Naive thymus-derived CD8-positive, alpha-beta T cell (primary cell): ENCODE results near the gene MAEA. TPM values are rescaled to one million over a fixed set of nuclear protein-coding genes. Genes with fewer than 3 reads are reported as not detected.
"Not testable (repeated sequence)": the region's sequence is repeated elsewhere in the genome, so short reads cannot be mapped to it uniquely, and the experiment has no call there.

Experiments used
- ATAC-seq, 2 donors: fragments of 150-1000 bp; cut with Tn5 transposase in 1 of 2; sonication (Bioruptor Pico), chemical (Tn5 transposase) in 1 of 2; 1 replicate in 1 of 2; 2 replicates in 1 of 2; pipeline ENCODE4 v1.10.0; 2021; ENCODE audit warnings: mild to moderate bottlenecking in 2 of 2, moderate library complexity in 2 of 2
- POLR2A ChIA-PET: fragments of 350-600 bp; sonication (Branson Sonifier 250); formaldehyde crosslinking; loops from one replicate; lab custom pipeline; 2021; ENCODE audit warnings: antibody characterized with exemption; lab: Charles Lee
- DNase-seq, 10 donors: peaks; one replicate each; pipeline versions ENCODE4 v3.0.0 to v3.0.0-alpha.2; 2020 to 2022
- H3K27ac Mint-ChIP-seq, 10 donors: one replicate each; pipeline ENCODE4 v1.8.0; 2020 to 2022; ENCODE audit warnings: mild to moderate bottlenecking in 10 of 10, mixed read lengths in 10 of 10, moderate library complexity in 4 of 10, inconsistent platforms in 1 of 10
- H3K27me3 Mint-ChIP-seq, 5 donors: one replicate each; pipeline ENCODE4 v1.8.0; 2021 to 2022; ENCODE audit warnings: mixed read lengths in 5 of 5
- H3K36me3 Mint-ChIP-seq, 3 donors: one replicate each; pipeline ENCODE4 v1.8.0; 2020 to 2022; ENCODE audit warnings: mixed read lengths in 3 of 3, mild to moderate bottlenecking in 2 of 3, inconsistent platforms in 1 of 3
- H3K4me1 Mint-ChIP-seq, 4 donors: one replicate each; pipeline ENCODE4 v1.8.0; 2021 to 2022; ENCODE audit warnings: mixed read lengths in 4 of 4
- H3K4me3 Mint-ChIP-seq, 10 donors: one replicate each; pipeline ENCODE4 v1.8.0; 2020 to 2022; ENCODE audit warnings: mild to moderate bottlenecking in 10 of 10, mixed read lengths in 10 of 10, moderate library complexity in 6 of 10, inconsistent platforms in 1 of 10
- H3K9me3 Mint-ChIP-seq, 9 donors: one replicate each; pipeline ENCODE4 v1.8.0; 2020 to 2022; ENCODE audit warnings: mixed read lengths in 9 of 9, mild to moderate bottlenecking in 3 of 9, inconsistent platforms in 1 of 9, moderate library complexity in 1 of 9
- polyA plus RNA-seq, 3 donors: library from polyadenylated mRNA; unstranded; fragments of 300-500 nt; fragmentation: Illumina TruSeq; gene quantifications; one replicate each; pipeline ENCODE4 v1.2.3, GENCODE V29; 2021
- total RNA-seq, 8 experiments: library from RNA in 2 of 8; stranded (reverse) in 2 of 8; gene quantifications; one replicate each; pipeline ENCODE4 v1.2.3 and lab custom pipeline; 2021 to 2026

Gene MAEA
- total and polyA plus RNA-seq, 5 experiments from 2014 or later, result 56.7 to 112 (median 75.1) TPM

GRCh38 chr4:1318488-1319213, 29.0 kb downstream of the MAEA start:
- Mint-ChIP-seq H3K27me3 (no peaks in the 10 kb centered on the region), H3K4me3 (no peak overlapping the region), H3K27ac (peak overlapping the region in 5 of 10 donors; percentile 13 to 80 (median 41)), H3K36me3 (peaks cover 5 to 57% (median 9%) of the 10 kb centered on the region in 3 donors), H3K4me1 (peaks cover 14 to 29% (median 19%) of the 10 kb centered on the region in 4 donors), H3K9me3 (no peaks in the 10 kb centered on the region)
- POLR2A ChIA-PET, result interaction anchor here (1.0 to 1.5 kb wide), 3 partner anchors 9 to 28 kb away, joined by 3 to 4 read pairs (median 3); partner anchors contain the start of gene UVSSA
- no peak for ATAC-seq
- DNase-seq, result peak in 4 of 10 donors; percentile 20 to 33 (median 26)

GRCh38 chr4:1321486-1321885, 31.8 kb downstream of the MAEA start:
- Mint-ChIP-seq H3K27ac (peak overlapping the region in 1 of 10 donors; percentile 20), H3K36me3 (peaks cover 0 to 35% (median 9%) of the 10 kb centered on the region in 3 donors), H3K9me3 (no peaks in the 10 kb centered on the region), H3K27me3 (no peaks in the 10 kb centered on the region), H3K4me3 (no peak overlapping the region), H3K4me1 (peaks cover 2 to 21% (median 11%) of the 10 kb centered on the region in 4 donors)
- POLR2A ChIA-PET, result no interaction called here
- DNase-seq (no peak), ATAC-seq (no peak)

GRCh38 chr4:1321946-1322650, 32.4 kb downstream of the MAEA start:
- H3K9me3 Mint-ChIP-seq, result no peaks in the 10 kb centered on the region
- H3K4me1 Mint-ChIP-seq, result peaks cover 1 to 18% (median 9%) of the 10 kb centered on the region in 4 donors
- POLR2A ChIA-PET, result interaction anchor here (0.6 kb wide), 1 partner anchor 113 kb away, joined by 4 read pairs; no protein-coding TSS in a partner anchor
- DNase-seq (no peak), ATAC-seq (no peak)
- H3K27ac Mint-ChIP-seq, result peak overlapping the region in 1 of 10 donors; percentile 40
- H3K36me3 Mint-ChIP-seq, result peaks cover 0 to 34% (median 9%) of the 10 kb centered on the region in 3 donors
- H3K27me3 Mint-ChIP-seq, result no peaks in the 10 kb centered on the region
- no peak overlapping the region for H3K4me3 Mint-ChIP-seq

- Mint-ChIP-seq H3K27ac (no peak overlapping the region), H3K4me3 (no peak overlapping the region), H3K4me1 (peaks cover 1 to 11% (median 5%) of the 10 kb centered on the region in 4 donors), H3K27me3 (no peaks in the 10 kb centered on the region), H3K36me3 (peaks cover 0 to 28% (median 4%) of the 10 kb centered on the region in 3 donors), H3K9me3 (no peaks in the 10 kb centered on the region)
- ATAC-seq (no peak), DNase-seq (no peak)
- POLR2A ChIA-PET, result interaction anchor here (0.8 kb wide), 1 partner anchor 15 kb away, joined by 3 read pairs; no protein-coding TSS in a partner anchor
Measured at GRCh38 chr4:1323280-1323634, 33.6 kb downstream of the MAEA start.

- no peak for DNase-seq
- POLR2A ChIA-PET, result no interaction called here
Measured at GRCh38 chr4:1323635-1324442, 34.1 kb downstream of the MAEA start.

GRCh38 chr4:1324443-1325175, 34.9 kb downstream of the MAEA start:
- POLR2A ChIA-PET, DNase-seq, ATAC-seq, H3K27ac Mint-ChIP-seq, H3K4me3 Mint-ChIP-seq, H3K9me3 Mint-ChIP-seq, H3K27me3 Mint-ChIP-seq: not testable (repeated sequence)
- peaks cover 0 to 31% (median 2%) of the 10 kb centered on the region in 3 donors for H3K36me3 Mint-ChIP-seq
- peaks cover 9 to 15% (median 10%) of the 10 kb centered on the region in 4 donors for H3K4me1 Mint-ChIP-seq

More at GRCh38 chr4:1323635-1324442, 34.1 kb downstream of the MAEA start:
- Mint-ChIP-seq H3K27me3 (no peaks in the 10 kb centered on the region), H3K27ac (no peak overlapping the region), H3K9me3 (no peaks in the 10 kb centered on the region), H3K4me3 (no peak overlapping the region), H3K4me1 (peaks cover 2 to 8% (median 4%) of the 10 kb centered on the region in 4 donors), H3K36me3 (peaks cover 0 to 28% (median 0%) of the 10 kb centered on the region in 3 donors)
- no peak for ATAC-seq

GRCh38 chr4:1325176-1325480, 35.4 kb downstream of the MAEA start:
- POLR2A ChIA-PET, result no interaction called here
- no peak for ATAC-seq

GRCh38 chr4:1325681-1326635, 36.3 kb downstream of the MAEA start:
- peak in 1 of 10 donors; percentile 52 for DNase-seq

More at GRCh38 chr4:1325176-1325480, 35.4 kb downstream of the MAEA start:
- no peak overlapping the region for H3K27ac Mint-ChIP-seq
- no peak for DNase-seq
- H3K27me3 Mint-ChIP-seq, result no peaks in the 10 kb centered on the region
- H3K4me3 Mint-ChIP-seq, result no peak overlapping the region
- H3K9me3 Mint-ChIP-seq, result no peaks in the 10 kb centered on the region
- peaks cover 10 to 19% (median 13%) of the 10 kb centered on the region in 4 donors for H3K4me1 Mint-ChIP-seq
- peaks cover 0 to 28% (median 2%) of the 10 kb centered on the region in 3 donors for H3K36me3 Mint-ChIP-seq

GRCh38 chr4:1326751-1327525, 37.2 kb downstream of the MAEA start:
- peaks cover 17 to 33% (median 27%) of the 10 kb centered on the region in 4 donors for H3K4me1 Mint-ChIP-seq
- POLR2A ChIA-PET, result interaction anchor here (1.0 kb wide), 1 partner anchor 8 kb away, joined by 3 read pairs; no protein-coding TSS in a partner anchor
- H3K27ac Mint-ChIP-seq, result peak overlapping the region in 2 of 10 donors; percentile 43 to 49
- peaks cover 0 to 23% (median 2%) of the 10 kb centered on the region in 3 donors for H3K36me3 Mint-ChIP-seq
- DNase-seq, result peak in 1 of 10 donors; percentile 56
- H3K9me3 Mint-ChIP-seq, result no peaks in the 10 kb centered on the region
- no peak for ATAC-seq
- H3K4me3 Mint-ChIP-seq, result no peak overlapping the region
- no peaks in the 10 kb centered on the region for H3K27me3 Mint-ChIP-seq

More at GRCh38 chr4:1325681-1326635, 36.3 kb downstream of the MAEA start:
- ATAC-seq, result no peak
- no peaks in the 10 kb centered on the region for H3K9me3 Mint-ChIP-seq
- H3K27me3 Mint-ChIP-seq, result no peaks in the 10 kb centered on the region
- peak overlapping the region in 2 of 10 donors; percentile 43 to 46 for H3K27ac Mint-ChIP-seq
- POLR2A ChIA-PET, result no interaction called here
- H3K4me3 Mint-ChIP-seq, result peak overlapping the region in 1 of 10 donors; percentile 20
- H3K4me1 Mint-ChIP-seq, result peaks cover 17 to 27% (median 20%) of the 10 kb centered on the region in 4 donors
- peaks cover 0 to 26% (median 2%) of the 10 kb centered on the region in 3 donors for H3K36me3 Mint-ChIP-seq

- no peaks in the 10 kb centered on the region for H3K9me3 Mint-ChIP-seq
- H3K27ac Mint-ChIP-seq, result peak overlapping the region in 2 of 10 donors; percentile 40 to 60
- no peaks in the 10 kb centered on the region for H3K27me3 Mint-ChIP-seq
- ATAC-seq, result no peak
- POLR2A ChIA-PET, result interaction anchor here (0.8 to 1.0 kb wide), 2 partner anchors 9 to 18 kb away, joined by 3 read pairs; no protein-coding TSS in a partner anchor
- no peak overlapping the region for H3K4me3 Mint-ChIP-seq
- H3K36me3 Mint-ChIP-seq, result peaks cover 0 to 27% (median 2%) of the 10 kb centered on the region in 3 donors
- DNase-seq, result peak in 1 of 10 donors; percentile 44
- peaks cover 17 to 39% (median 29%) of the 10 kb centered on the region in 4 donors for H3K4me1 Mint-ChIP-seq
Measured at GRCh38 chr4:1327526-1328266, 38.0 kb downstream of the MAEA start.
